Neural crest cell (in vitro differentiated cells): ENCODE measurements around the gene CACNA2D1. TPM values are rescaled to one million over a fixed set of nuclear protein-coding genes. Genes with fewer than 3 reads are reported as not detected.

Source experiments
- DNase-seq: peaks from one replicate; pipeline ENCODE4 v3.0.0; 2021; ENCODE audit warnings: low read depth, mixed read lengths, low spot score
- H3K27ac Mint-ChIP-seq: one replicate; pipeline ENCODE4 v1.8.0; 2021; ENCODE audit warnings: mild to moderate bottlenecking, mixed read lengths; ENCODE audit not compliant: unreplicated experiment
- H3K27me3 Mint-ChIP-seq: 2 replicates; pipeline ENCODE4 v1.8.0; 2021; ENCODE audit warnings: low read depth, mild to moderate bottlenecking, mixed read lengths
- H3K36me3 Mint-ChIP-seq: 2 replicates; pipeline ENCODE4 v1.8.0; 2021; ENCODE audit warnings: low read depth, mild to moderate bottlenecking, mixed read lengths
- H3K4me1 Mint-ChIP-seq: 2 replicates; pipeline ENCODE4 v1.8.0; 2021; ENCODE audit warnings: mixed read lengths
- H3K4me3 Mint-ChIP-seq: one replicate; pipeline ENCODE4 v1.8.0; 2021; ENCODE audit warnings: mild to moderate bottlenecking, mixed read lengths
- H3K9me3 Mint-ChIP-seq: 2 replicates; pipeline ENCODE4 v1.8.0; 2021; ENCODE audit warnings: mixed read lengths
- total RNA-seq: library from RNA; stranded (reverse); gene quantifications from 2 replicates; pipeline ENCODE4 v1.2.1, GENCODE V29; 2021
- TF ChIP-seq, protein P1 (sequence below): fragments of 200-600 bp; sonication (generic); conservative IDR thresholded peaks from 2 replicates; pipeline ENCODE4 v1.5.0; 2021; ENCODE audit warnings: antibody characterized with exemption, mild to moderate bottlenecking

Gene CACNA2D1
- total RNA-seq, 1 donor from 2014 or later: 4.5 TPM

DNA sequence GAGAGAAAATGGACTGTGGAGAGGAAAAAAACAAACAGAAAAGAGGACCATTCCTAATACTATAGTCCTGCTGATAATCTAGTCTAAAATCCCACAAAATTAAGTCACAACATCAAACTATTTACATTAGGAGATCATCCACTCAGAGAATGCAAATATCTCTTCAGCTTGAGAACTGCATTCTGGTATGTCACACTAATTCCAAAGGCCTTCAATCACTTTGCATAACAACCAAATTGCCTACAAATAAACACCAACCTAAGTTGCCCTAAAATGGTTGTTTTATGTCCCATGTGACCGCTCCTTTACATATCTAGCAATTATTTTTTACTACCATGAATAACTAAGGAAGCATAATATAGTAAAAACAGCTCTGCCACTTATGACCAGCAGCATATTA, 264.3 kb downstream of the CACNA2D1 start:
- Mint-ChIP-seq H3K4me1 (no peaks in the 10 kb centered on the region), H3K9me3 (peaks cover 6% of the 10 kb centered on the region), H3K27me3 (no peaks in the 10 kb centered on the region), H3K27ac (no peak overlapping the region), H3K4me3 (no peak overlapping the region), H3K36me3 (no peaks in the 10 kb centered on the region)
- TF ChIP-seq, protein P1, sequence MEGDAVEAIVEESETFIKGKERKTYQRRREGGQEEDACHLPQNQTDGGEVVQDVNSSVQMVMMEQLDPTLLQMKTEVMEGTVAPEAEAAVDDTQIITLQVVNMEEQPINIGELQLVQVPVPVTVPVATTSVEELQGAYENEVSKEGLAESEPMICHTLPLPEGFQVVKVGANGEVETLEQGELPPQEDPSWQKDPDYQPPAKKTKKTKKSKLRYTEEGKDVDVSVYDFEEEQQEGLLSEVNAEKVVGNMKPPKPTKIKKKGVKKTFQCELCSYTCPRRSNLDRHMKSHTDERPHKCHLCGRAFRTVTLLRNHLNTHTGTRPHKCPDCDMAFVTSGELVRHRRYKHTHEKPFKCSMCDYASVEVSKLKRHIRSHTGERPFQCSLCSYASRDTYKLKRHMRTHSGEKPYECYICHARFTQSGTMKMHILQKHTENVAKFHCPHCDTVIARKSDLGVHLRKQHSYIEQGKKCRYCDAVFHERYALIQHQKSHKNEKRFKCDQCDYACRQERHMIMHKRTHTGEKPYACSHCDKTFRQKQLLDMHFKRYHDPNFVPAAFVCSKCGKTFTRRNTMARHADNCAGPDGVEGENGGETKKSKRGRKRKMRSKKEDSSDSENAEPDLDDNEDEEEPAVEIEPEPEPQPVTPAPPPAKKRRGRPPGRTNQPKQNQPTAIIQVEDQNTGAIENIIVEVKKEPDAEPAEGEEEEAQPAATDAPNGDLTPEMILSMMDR: no peak
- DNase-seq: no peak

DNA sequence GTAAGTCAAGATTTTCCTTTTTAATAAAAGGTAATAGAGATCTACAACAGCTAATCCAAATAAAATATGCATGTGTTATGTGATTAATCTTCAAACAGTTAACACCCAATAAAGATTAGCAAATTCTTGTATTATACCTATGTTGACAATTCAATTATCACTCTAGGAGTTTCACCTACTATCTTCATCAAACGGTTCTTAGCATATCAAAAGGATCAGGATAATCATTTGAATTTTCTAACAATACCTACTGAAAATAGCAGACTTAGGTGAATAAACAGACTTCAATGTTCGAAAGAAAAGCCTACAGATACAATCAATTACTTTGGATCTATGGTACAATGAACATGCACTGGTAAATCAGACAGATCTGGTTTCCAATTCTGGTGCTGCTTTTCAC, 268.3 kb downstream of the CACNA2D1 start:
- Mint-ChIP-seq H3K27me3 (no peaks in the 10 kb centered on the region), H3K9me3 (peaks cover 2% of the 10 kb centered on the region), H3K36me3 (no peaks in the 10 kb centered on the region), H3K27ac (no peak overlapping the region), H3K4me1 (no peaks in the 10 kb centered on the region), H3K4me3 (no peak overlapping the region)
- TF ChIP-seq, protein P1: no peak
- DNase-seq: no peak

DNA sequence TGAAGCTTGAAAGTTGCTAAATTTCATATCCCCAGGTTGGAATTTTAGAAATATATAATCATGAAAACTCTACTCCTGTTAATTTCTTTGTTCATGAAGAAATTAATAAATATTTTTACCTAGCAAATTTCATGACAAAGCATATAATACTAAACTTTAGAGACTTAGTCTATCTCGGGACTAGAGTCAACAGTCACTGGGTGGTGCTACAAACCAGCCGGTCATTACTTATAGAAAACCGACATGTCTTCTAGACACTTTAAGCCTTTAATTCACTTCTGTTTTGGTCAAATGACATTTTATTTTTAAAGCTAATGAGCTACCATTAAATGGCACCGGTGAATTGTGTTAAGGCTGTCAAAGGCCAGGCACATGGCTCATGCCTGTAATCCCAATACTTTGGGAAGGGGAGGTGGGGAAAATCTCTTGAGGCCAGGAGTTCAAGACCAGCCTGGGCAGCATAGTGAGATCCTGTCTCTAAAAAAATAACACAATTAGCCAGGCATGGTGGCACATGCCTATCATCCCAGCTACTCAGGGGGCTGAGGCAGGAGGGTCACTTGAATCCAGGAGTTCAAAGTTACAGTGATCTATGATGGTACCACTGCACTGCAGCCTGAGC, 270.1 kb downstream of the CACNA2D1 start:
- no peak for DNase-seq
- H3K36me3 Mint-ChIP-seq: no peaks in the 10 kb centered on the region
- H3K27me3 Mint-ChIP-seq: no peaks in the 10 kb centered on the region
- no peaks in the 10 kb centered on the region for H3K4me1 Mint-ChIP-seq
- H3K4me3 Mint-ChIP-seq: no peak overlapping the region
- H3K27ac Mint-ChIP-seq: no peak overlapping the region
- TF ChIP-seq, protein P1: no peak
- peaks cover 2% of the 10 kb centered on the region for H3K9me3 Mint-ChIP-seq

DNA sequence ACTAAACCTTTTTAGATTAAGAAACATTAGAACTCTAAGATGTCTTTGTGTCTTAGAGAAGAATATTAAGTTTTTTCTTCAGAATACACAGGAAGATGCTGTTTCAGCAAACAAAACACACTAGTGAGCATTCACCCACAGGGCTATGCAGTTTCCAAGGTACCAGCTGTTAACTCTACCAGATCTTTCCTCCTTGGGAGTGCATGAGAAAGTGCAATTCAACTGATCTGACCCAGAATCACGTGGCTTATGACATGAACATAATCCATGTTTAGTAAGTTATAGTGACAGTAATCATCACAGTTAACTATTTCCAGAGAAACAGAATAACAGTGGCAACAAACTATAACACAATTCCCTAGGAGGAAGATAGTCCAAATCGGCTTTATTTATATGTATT, 270.7 kb downstream of the CACNA2D1 start:
- no peak for DNase-seq
- H3K27ac Mint-ChIP-seq: no peak overlapping the region
- peaks cover 2% of the 10 kb centered on the region for H3K9me3 Mint-ChIP-seq
- H3K36me3 Mint-ChIP-seq: no peaks in the 10 kb centered on the region
- TF ChIP-seq, protein P1: no peak
- no peaks in the 10 kb centered on the region for H3K4me1 Mint-ChIP-seq
- no peaks in the 10 kb centered on the region for H3K27me3 Mint-ChIP-seq
- H3K4me3 Mint-ChIP-seq: no peak overlapping the region

DNA sequence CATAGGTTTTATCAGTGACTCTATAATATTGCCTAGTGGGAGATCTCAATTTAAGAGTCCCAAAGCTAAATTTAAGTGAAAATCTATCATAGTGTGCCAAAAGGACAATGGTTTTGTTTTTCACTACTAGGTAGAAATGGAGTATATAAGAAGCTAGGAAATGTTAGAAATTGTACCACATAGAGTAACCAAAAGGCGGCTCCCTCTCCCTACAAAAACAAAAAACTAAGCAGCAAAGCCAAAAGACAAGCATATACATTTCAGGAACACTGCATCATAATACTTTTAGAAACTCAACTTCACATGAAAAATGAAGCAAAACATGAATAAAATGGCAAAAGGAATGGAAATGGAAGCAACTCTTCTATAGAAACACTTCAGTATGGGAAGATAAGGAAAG, 271.6 kb downstream of the CACNA2D1 start:
- Mint-ChIP-seq H3K4me1 (peaks cover 4% of the 10 kb centered on the region), H3K36me3 (no peaks in the 10 kb centered on the region), H3K27ac (no peak overlapping the region), H3K4me3 (no peak overlapping the region), H3K27me3 (no peaks in the 10 kb centered on the region), H3K9me3 (peaks cover 2% of the 10 kb centered on the region)
- no peak for DNase-seq
- TF ChIP-seq, protein P1: no peak
